ENCODE results near the gene MAP2K3. TPM values are rescaled to one million over a fixed set of nuclear protein-coding genes. Genes with fewer than 3 reads are reported as not detected.

Gene MAP2K3
- total RNA-seq, 2 experiments from 2014 or later, result 53.6 to 56.8 TPM

DNA sequence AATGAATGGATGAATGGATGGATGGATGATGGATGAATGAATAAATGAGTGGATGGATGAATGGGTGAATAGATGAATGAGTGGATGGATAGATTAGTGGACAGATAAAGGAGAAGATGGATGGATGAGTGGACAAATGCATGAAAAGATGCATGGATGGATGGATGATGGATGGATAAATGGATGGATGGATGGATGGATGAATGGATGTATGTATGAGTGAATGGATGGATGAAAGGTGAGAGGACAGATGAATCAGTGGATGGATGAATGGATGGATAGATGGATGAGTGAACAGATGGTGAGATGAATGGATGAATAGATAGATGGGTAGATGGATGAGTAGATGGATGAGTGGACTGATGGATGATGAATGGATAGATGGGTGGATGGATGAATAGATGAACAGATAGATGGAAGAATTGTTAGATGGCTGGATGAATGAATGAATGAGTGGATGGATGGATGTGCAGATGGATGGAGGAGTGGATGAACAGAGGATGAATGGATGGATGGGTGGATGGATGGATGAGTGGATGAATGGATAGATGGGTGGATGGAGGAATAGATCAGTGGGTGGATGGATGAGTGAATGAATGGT lies 77.9 kb downstream of the MAP2K3 start:
- Mint-ChIP-seq H3K4me3 (no peak overlapping the region), H3K4me1 (no peaks in the 10 kb centered on the region), H3K27me3 (no peaks in the 10 kb centered on the region), H3K27ac (no peak overlapping the region), H3K36me3 (no peaks in the 10 kb centered on the region), H3K9me3 (no peaks in the 10 kb centered on the region)
- POLR2A ChIA-PET, result no interaction called here
- ATAC-seq (ENCODE audit: low read depth) (no peak), DNase-seq (no peak)

DNA sequence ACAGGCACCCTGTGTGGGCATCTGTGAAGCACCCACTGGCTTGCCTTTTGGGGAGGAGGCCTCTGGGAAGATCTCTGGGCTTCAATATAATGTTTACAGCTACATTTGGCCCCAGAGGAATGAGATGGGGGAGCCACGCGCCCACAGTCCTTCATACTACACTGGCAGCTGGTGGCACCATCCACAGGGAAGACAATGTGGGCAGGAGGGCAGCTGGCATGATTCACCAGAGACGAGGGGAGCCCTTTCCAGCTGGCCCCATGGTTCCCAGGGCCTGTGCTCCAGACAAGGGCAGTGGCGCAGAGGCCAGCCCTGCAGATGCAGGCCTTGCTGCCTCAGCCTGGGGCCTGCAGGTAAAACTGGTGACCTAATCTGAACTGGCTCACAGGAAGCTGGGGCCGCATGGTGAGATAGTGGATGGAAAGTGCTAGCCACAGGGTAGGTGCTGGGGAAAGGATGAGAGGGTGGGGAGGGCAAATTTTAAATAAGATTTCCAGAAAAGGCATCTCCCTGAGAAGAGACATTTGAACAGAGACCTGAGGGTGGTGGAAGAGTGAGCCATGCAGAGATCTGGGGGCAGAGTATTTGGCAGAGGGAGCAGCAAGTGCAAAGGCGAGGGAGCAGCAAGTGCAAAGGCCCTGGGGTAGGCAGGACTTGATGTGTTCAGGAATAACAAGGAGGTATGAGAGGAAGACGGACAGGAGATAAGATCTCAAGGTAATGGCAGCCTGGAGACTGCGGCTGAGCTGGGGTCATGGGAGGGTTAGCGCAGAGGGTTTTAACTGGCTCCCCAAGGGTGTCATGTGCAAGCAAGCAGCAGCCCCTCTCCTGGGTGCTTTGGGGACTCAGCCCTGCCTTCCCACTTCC lies 79.5 kb downstream of the MAP2K3 start:
- no peaks in the 10 kb centered on the region for H3K36me3 Mint-ChIP-seq
- DNase-seq (no peak), ATAC-seq (ENCODE audit: low read depth) (no peak)
- POLR2A ChIA-PET, result no interaction called here
- no peaks in the 10 kb centered on the region for H3K9me3 Mint-ChIP-seq
- no peak overlapping the region for H3K4me3 Mint-ChIP-seq
- no peaks in the 10 kb centered on the region for H3K27me3 Mint-ChIP-seq
- H3K27ac Mint-ChIP-seq, result no peak overlapping the region
- no peaks in the 10 kb centered on the region for H3K4me1 Mint-ChIP-seq

Other genes with a start within 250 kb of the MAP2K3 start
- gene USP22, start 241.7 kb upstream of the MAP2K3 start, total RNA-seq, result 100 to 1,000 TPM; 138 to 146 TPM
- 10 to 100 TPM; 12.6 to 14.2 TPM for gene DHRS7B, start 157.7 kb upstream of the MAP2K3 start, total RNA-seq
- gene TMEM11, start 70.5 kb upstream of the MAP2K3 start, total RNA-seq, result 10 to 100 TPM; 21.4 to 23.7 TPM
- 1 to 10 TPM; 5.4 to 5.7 TPM for gene NATD1, start 31.3 kb upstream of the MAP2K3 start, total RNA-seq
- not detected for gene KCNJ12, start 91.6 kb downstream of the MAP2K3 start, total RNA-seq

Data from activated naive CD8-positive, alpha-beta T cell treated with anti-CD3 and anti-CD28 coated beads, Interleukin-2, amount 10 ng/mL, durations not matched to agents 7 days and 5 days (primary cell).